Left lobe of liver (tissue), 2 donors: ENCODE measurements around the gene NAGK. TPM values are rescaled to one million over a fixed set of nuclear protein-coding genes. Genes with fewer than 3 reads are reported as not detected.
A peak's percentile ranks its signal among the peaks of the same experiment; 100 is the strongest.
"Not testable (repeated sequence)": the region's sequence is repeated elsewhere in the genome, so short reads cannot be mapped to it uniquely, and the experiment has no call there.

Experiments
- ATAC-seq: fragments of 200-7000 bp; cut with Tn5 transposase; one replicate; pipeline ENCODE4 v1.9.1; 2020; ENCODE audit warnings: mild to moderate bottlenecking, moderate library complexity
- DNase-seq: peaks from one replicate; pipeline ENCODE4 v3.0.0-alpha.2; 2020; ENCODE audit warnings: low spot score
- total RNA-seq: library from RNA; stranded (reverse); gene quantifications from one replicate; pipeline ENCODE4 v1.2.1, GENCODE V29; 2021
- donor health status: DM: no; HTN: no; CAD: no; lungs with moderate emphysema.
- donor health status: DM: no; HTN: yes; CAD: no.

NAGK gene
- total RNA-seq, 1 donor from 2014 or later: 32.0 TPM

- no peak for DNase-seq
- ATAC-seq: peak; percentile 51
These were observed 756 bp upstream of the NAGK start for GRCh38 chr2:71067567-71068217.

- ATAC-seq (no peak), DNase-seq (no peak)
These were observed 928 bp downstream of the NAGK start for GRCh38 chr2:71069376-71069775.

- no peak for ATAC-seq
- DNase-seq: no peak
These were observed 2.0 kb downstream of the NAGK start for GRCh38 chr2:71070294-71071093.

GRCh38 chr2:71071681-71072398 lies 3.4 kb downstream of the NAGK start:
- ATAC-seq: no peak
- no peak for DNase-seq

- ATAC-seq (no peak), DNase-seq (no peak)
These were observed 4.0 kb downstream of the NAGK start for GRCh38 chr2:71072492-71072891.

- ATAC-seq (no peak), DNase-seq (no peak)
These were observed 5.0 kb downstream of the NAGK start for GRCh38 chr2:71073475-71073874.

GRCh38 chr2:71074893-71075395 lies 6.5 kb downstream of the NAGK start:
- DNase-seq (no peak), ATAC-seq (no peak)

GRCh38 chr2:71078624-71079023 lies 10.2 kb downstream of the NAGK start:
- DNase-seq (no peak), ATAC-seq (no peak)

- no peak for ATAC-seq
- no peak for DNase-seq
These were observed 14.2 kb downstream of the NAGK start for GRCh38 chr2:71082402-71083252.

- DNase-seq, ATAC-seq: not testable (repeated sequence)
These were observed 14.8 kb downstream of the NAGK start for GRCh38 chr2:71083297-71083696.

- not testable (repeated sequence) for DNase-seq, ATAC-seq
These were observed 15.4 kb downstream of the NAGK start for GRCh38 chr2:71083752-71084312.

GRCh38 chr2:71085325-71086003 lies 17.0 kb downstream of the NAGK start:
- DNase-seq, ATAC-seq: not testable (repeated sequence)

- ATAC-seq: not testable (repeated sequence)
These were observed 21.0 kb downstream of the NAGK start for GRCh38 chr2:71089475-71089874.

GRCh38 chr2:71091808-71092207 lies 23.4 kb downstream of the NAGK start:
- ATAC-seq, DNase-seq: not testable (repeated sequence)

More at GRCh38 chr2:71089475-71089874, 21.0 kb downstream of the NAGK start:
- DNase-seq: not testable (repeated sequence)

- not testable (repeated sequence) for ATAC-seq, DNase-seq
These were observed 24.2 kb downstream of the NAGK start for GRCh38 chr2:71092491-71093260.

GRCh38 chr2:71100195-71100964 lies 31.9 kb downstream of the NAGK start:
- ATAC-seq: peak; percentile 99
- DNase-seq: peak; percentile 62

- no peak for DNase-seq
- ATAC-seq: no peak
These were observed 33.2 kb downstream of the NAGK start for GRCh38 chr2:71101656-71102055.
